OCI-LY3 (cell line): ENCODE data around the gene KAZN.

Experiments used
- CTCF ChIP-seq: fragments of 200-600, 300-600 bp; sonication (generic); IDR thresholded peaks from 2 replicates; pipeline ENCODE4 v1.5.1; 2014; ENCODE audit warnings: antibody characterized with exemption, low read length, low read depth
- EZH2phosphoT487 ChIP-seq: fragments of 200-600 bp; shearing (Covaris generic); IDR thresholded peaks from 2 replicates; pipeline ENCODE4 v1.6.1; 2018; ENCODE audit warnings: antibody characterized with exemption, mixed run types, low read depth

DNA sequence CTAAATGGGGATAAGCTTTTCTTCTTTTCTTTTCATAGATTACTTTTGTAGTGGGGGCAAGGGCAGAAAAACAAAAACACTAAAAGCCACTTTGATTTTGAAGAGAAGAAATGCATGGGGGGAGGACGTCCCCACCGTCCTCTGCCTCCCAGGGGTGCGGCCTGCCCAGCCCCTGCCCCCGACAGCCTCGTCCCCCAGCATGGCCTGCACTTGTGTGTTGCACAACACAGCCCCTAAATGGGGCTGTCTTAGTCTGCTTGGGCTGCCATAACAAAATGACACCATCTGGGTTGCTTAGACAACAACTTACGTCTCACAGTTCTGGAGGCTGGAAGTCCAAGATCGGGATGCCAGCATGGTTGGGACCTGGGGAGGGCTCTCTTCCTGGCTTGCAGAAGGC, 497.8 kb downstream of the KAZN start:
- TF ChIP-seq CTCF = no peak
- no peak for TF ChIP-seq EZH2phosphoT487
